ENCODE results near the gene HOXB3.
A peak's percentile ranks its signal among the peaks of the same experiment; 100 is the strongest.

HOXB3 gene

DNA sequence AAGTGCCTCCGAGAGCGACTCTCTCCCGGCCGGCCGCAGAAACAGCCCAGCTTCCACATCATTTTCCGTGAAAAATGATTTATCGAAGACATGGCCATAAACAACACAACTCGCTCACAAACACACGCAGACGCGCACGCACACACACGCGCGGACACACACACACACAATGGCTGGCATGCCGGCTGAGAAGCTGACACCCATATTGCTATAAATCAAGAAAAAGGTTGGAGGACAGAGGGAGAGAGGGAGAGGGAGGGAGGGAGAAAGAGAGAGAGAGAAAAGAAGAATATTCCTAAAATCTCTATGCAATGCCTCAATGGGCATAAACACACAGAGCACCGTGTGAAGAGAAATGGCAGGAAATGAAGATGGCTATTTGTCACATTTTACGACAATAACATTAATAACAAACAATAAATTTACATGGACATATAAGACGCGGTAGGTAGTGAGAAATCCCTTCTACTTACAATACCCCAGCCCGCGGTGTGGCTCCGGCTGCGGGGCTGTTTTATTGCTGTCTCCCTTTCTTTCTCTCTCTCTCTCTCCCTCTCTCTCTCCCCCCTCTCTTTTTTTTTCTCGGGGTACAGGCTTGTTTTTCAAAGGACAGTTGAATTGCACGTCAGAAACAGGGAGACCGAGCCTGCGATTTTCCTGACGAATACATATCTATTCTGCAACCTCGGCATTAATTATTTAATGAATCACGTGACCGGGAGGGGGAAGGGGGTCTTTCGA lies 21.4 kb downstream of the HOXB3 start (continued):
- peak; percentile 35 for TF ChIP-seq ZNF341 (tag by site-specific recombination; IDR thresholded peaks at IDR 0.05; ENCODE audit: low read depth)
- TF ChIP-seq, protein P1, sequence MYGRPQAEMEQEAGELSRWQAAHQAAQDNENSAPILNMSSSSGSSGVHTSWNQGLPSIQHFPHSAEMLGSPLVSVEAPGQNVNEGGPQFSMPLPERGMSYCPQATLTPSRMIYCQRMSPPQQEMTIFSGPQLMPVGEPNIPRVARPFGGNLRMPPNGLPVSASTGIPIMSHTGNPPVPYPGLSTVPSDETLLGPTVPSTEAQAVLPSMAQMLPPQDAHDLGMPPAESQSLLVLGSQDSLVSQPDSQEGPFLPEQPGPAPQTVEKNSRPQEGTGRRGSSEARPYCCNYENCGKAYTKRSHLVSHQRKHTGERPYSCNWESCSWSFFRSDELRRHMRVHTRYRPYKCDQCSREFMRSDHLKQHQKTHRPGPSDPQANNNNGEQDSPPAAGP (tag by site-specific recombination; IDR thresholded peaks at IDR 0.05), result 0 out of 2 replicates have a peak, but pooled peaks have one; percentile 14
- no peak for TF ChIP-seq ZNF654 (tag by site-specific recombination; IDR thresholded peaks at IDR 0.05; ENCODE audit: low read depth)
- peak; percentile 77 for TF ChIP-seq ZNF2 (tag by site-specific recombination; IDR thresholded peaks at IDR 0.05)
- peak; percentile 50; the same call in 1 of the 2 replicates for TF ChIP-seq IKZF3 (tag by site-specific recombination; IDR thresholded peaks at IDR 0.05)
- TF ChIP-seq, protein P2, sequence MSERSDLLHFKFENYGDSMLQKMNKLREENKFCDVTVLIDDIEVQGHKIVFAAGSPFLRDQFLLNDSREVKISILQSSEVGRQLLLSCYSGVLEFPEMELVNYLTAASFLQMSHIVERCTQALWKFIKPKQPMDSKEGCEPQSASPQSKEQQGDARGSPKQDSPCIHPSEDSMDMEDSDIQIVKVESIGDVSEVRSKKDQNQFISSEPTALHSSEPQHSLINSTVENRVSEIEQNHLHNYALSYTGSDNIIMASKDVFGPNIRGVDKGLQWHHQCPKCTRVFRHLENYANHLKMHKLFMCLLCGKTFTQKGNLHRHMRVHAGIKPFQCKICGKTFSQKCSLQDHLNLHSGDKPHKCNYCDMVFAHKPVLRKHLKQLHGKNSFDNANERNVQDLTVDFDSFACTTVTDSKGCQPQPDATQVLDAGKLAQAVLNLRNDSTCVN (tag by site-specific recombination; optimal IDR thresholded peaks at IDR 0.05), result peak; percentile 65
- no peak for TF ChIP-seq ZNF140 (tag by site-specific recombination; IDR thresholded peaks at IDR 0.05)
- no peak for TF ChIP-seq ZNF510 (tag by site-specific recombination; IDR thresholded peaks at IDR 0.05; ENCODE audit: insufficient replicate concordance)
- TF ChIP-seq, protein P3, sequence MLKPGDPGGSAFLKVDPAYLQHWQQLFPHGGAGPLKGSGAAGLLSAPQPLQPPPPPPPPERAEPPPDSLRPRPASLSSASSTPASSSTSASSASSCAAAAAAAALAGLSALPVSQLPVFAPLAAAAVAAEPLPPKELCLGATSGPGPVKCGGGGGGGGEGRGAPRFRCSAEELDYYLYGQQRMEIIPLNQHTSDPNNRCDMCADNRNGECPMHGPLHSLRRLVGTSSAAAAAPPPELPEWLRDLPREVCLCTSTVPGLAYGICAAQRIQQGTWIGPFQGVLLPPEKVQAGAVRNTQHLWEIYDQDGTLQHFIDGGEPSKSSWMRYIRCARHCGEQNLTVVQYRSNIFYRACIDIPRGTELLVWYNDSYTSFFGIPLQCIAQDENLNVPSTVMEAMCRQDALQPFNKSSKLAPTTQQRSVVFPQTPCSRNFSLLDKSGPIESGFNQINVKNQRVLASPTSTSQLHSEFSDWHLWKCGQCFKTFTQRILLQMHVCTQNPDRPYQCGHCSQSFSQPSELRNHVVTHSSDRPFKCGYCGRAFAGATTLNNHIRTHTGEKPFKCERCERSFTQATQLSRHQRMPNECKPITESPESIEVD (tag by site-specific recombination; IDR thresholded peaks at IDR 0.05), result peak; percentile 71
- no peak for TF ChIP-seq ZNF416 (tag by site-specific recombination; IDR thresholded peaks at IDR 0.05)
- no peak for TF ChIP-seq ZFP41 (tag by site-specific recombination; IDR thresholded peaks at IDR 0.05; ENCODE audit: borderline replicate concordance)
- TF ChIP-seq ZNF610 (tag by site-specific recombination; IDR thresholded peaks at IDR 0.05; ENCODE audit: borderline replicate concordance), result 0 out of 2 replicates have a peak, but pooled peaks have one; percentile 16
- 0 out of 2 replicates have a peak, but pooled peaks have one; percentile 54 for TF ChIP-seq ZNF561 (tag by site-specific recombination; IDR thresholded peaks at IDR 0.05; ENCODE audit: borderline replicate concordance)
- TF ChIP-seq, protein P4, sequence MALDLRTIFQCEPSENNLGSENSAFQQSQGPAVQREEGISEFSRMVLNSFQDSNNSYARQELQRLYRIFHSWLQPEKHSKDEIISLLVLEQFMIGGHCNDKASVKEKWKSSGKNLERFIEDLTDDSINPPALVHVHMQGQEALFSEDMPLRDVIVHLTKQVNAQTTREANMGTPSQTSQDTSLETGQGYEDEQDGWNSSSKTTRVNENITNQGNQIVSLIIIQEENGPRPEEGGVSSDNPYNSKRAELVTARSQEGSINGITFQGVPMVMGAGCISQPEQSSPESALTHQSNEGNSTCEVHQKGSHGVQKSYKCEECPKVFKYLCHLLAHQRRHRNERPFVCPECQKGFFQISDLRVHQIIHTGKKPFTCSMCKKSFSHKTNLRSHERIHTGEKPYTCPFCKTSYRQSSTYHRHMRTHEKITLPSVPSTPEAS (tag by site-specific recombination; IDR thresholded peaks at IDR 0.05), result peak; percentile 95
- peak; percentile 60; the same call in 1 of the 2 replicates for TF ChIP-seq ZBTB17 (tag by site-specific recombination; IDR thresholded peaks at IDR 0.05)
- 0 out of 2 replicates have a peak, but pooled peaks have one; percentile 30 for TF ChIP-seq ZNF629 (tag by site-specific recombination; IDR thresholded peaks at IDR 0.05)
- TF ChIP-seq, protein P5, sequence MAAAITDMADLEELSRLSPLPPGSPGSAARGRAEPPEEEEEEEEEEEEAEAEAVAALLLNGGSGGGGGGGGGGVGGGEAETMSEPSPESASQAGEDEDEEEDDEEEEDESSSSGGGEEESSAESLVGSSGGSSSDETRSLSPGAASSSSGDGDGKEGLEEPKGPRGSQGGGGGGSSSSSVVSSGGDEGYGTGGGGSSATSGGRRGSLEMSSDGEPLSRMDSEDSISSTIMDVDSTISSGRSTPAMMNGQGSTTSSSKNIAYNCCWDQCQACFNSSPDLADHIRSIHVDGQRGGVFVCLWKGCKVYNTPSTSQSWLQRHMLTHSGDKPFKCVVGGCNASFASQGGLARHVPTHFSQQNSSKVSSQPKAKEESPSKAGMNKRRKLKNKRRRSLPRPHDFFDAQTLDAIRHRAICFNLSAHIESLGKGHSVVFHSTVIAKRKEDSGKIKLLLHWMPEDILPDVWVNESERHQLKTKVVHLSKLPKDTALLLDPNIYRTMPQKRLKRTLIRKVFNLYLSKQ (tag by site-specific recombination; IDR thresholded peaks at IDR 0.05; ENCODE audit: borderline replicate concordance), result no peak
- peak; percentile 58 for TF ChIP-seq ZNF600 (tag by site-specific recombination; IDR thresholded peaks at IDR 0.05)
- TF ChIP-seq, protein P6, sequence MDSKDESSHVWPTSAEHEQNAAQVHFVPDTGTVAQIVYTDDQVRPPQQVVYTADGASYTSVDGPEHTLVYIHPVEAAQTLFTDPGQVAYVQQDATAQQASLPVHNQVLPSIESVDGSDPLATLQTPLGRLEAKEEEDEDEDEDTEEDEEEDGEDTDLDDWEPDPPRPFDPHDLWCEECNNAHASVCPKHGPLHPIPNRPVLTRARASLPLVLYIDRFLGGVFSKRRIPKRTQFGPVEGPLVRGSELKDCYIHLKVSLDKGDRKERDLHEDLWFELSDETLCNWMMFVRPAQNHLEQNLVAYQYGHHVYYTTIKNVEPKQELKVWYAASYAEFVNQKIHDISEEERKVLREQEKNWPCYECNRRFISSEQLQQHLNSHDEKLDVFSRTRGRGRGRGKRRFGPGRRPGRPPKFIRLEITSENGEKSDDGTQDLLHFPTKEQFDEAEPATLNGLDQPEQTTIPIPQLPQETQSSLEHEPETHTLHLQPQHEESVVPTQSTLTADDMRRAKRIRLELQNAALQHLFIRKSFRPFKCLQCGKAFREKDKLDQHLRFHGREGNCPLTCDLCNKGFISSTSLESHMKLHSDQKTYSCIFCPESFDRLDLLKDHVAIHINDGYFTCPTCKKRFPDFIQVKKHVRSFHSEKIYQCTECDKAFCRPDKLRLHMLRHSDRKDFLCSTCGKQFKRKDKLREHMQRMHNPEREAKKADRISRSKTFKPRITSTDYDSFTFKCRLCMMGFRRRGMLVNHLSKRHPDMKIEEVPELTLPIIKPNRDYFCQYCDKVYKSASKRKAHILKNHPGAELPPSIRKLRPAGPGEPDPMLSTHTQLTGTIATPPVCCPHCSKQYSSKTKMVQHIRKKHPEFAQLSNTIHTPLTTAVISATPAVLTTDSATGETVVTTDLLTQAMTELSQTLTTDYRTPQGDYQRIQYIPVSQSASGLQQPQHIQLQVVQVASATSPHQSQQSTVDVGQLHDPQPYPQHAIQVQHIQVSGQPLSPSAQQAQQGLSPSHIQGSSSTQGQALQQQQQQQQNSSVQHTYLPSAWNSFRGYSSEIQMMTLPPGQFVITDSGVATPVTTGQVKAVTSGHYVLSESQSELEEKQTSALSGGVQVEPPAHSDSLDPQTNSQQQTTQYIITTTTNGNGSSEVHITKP (tag by site-specific recombination; IDR thresholded peaks at IDR 0.05), result peak; percentile 49; the same call in 1 of the 2 replicates
- TF ChIP-seq, protein P7, sequence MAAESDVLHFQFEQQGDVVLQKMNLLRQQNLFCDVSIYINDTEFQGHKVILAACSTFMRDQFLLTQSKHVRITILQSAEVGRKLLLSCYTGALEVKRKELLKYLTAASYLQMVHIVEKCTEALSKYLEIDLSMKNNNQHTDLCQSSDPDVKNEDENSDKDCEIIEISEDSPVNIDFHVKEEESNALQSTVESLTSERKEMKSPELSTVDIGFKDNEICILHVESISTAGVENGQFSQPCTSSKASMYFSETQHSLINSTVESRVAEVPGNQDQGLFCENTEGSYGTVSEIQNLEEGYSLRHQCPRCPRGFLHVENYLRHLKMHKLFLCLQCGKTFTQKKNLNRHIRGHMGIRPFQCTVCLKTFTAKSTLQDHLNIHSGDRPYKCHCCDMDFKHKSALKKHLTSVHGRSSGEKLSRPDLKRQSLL (tag by site-specific recombination; IDR thresholded peaks at IDR 0.05), result no peak
- TF ChIP-seq WT1 (tag by site-specific recombination; IDR thresholded peaks at IDR 0.05), result 0 out of 2 replicates have a peak, but pooled peaks have one; percentile 7
- peak; percentile 51 for TF ChIP-seq ZBTB8A (tag by site-specific recombination; IDR thresholded peaks at IDR 0.05)
- TF ChIP-seq ZNF366 (tag by site-specific recombination; conservative IDR thresholded peaks at IDR 0.05), result peak; percentile 98
- 0 out of 2 replicates have a peak, but pooled peaks have one; percentile 21 for TF ChIP-seq ZIC2 (tag by site-specific recombination; IDR thresholded peaks at IDR 0.05)
- TF ChIP-seq, protein P8, sequence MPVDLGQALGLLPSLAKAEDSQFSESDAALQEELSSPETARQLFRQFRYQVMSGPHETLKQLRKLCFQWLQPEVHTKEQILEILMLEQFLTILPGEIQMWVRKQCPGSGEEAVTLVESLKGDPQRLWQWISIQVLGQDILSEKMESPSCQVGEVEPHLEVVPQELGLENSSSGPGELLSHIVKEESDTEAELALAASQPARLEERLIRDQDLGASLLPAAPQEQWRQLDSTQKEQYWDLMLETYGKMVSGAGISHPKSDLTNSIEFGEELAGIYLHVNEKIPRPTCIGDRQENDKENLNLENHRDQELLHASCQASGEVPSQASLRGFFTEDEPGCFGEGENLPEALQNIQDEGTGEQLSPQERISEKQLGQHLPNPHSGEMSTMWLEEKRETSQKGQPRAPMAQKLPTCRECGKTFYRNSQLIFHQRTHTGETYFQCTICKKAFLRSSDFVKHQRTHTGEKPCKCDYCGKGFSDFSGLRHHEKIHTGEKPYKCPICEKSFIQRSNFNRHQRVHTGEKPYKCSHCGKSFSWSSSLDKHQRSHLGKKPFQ (tag by site-specific recombination; IDR thresholded peaks at IDR 0.05), result 0 out of 2 replicates have a peak, but pooled peaks have one; percentile 38

Measured in HEK293 (cell line).